NCI-H2107 (cell line): Measurements from ENCODE around the gene TLDC2.
"Not testable (repeated sequence)": the region's sequence is repeated elsewhere in the genome, so short reads cannot be mapped to it uniquely, and the experiment has no call there.

Experiments
- DNase-seq: peaks from one replicate; lab custom pipeline; 2025; lab: John Stamatoyannopoulos, UW

Gene TLDC2

GRCh38 chr20:36906086-36906485 is 30.1 kb downstream of the TLDC2 start:
- not testable (repeated sequence) for DNase-seq

- DNase-seq: no peak
Measured at GRCh38 chr20:36908603-36909002, 32.7 kb downstream of the TLDC2 start.

- DNase-seq: no peak
Measured at GRCh38 chr20:36916199-36916598, 40.3 kb downstream of the TLDC2 start.

- no peak for DNase-seq
Measured at GRCh38 chr20:36917240-36917639, 41.3 kb downstream of the TLDC2 start.

- DNase-seq: no peak
Measured at GRCh38 chr20:36917943-36918342, 42.0 kb downstream of the TLDC2 start.

- no peak for DNase-seq
Measured at GRCh38 chr20:36919715-36920333, 43.9 kb downstream of the TLDC2 start.

GRCh38 chr20:36920334-36920730 is 44.4 kb downstream of the TLDC2 start:
- no peak for DNase-seq

- DNase-seq: no peak
Measured at GRCh38 chr20:36924167-36925045, 48.5 kb downstream of the TLDC2 start.

- DNase-seq: no peak
Measured at GRCh38 chr20:36925234-36925633, 49.3 kb downstream of the TLDC2 start.

GRCh38 chr20:36926653-36927200 is 50.8 kb downstream of the TLDC2 start:
- DNase-seq: no peak

- DNase-seq: no peak
Measured at GRCh38 chr20:36927704-36928103, 51.8 kb downstream of the TLDC2 start.

GRCh38 chr20:36929290-36929689 is 53.4 kb downstream of the TLDC2 start:
- no peak for DNase-seq

- no peak for DNase-seq
Measured at GRCh38 chr20:36929691-36930090, 53.8 kb downstream of the TLDC2 start.

- DNase-seq: not testable (repeated sequence)
Measured at GRCh38 chr20:36932067-36932466, 56.1 kb downstream of the TLDC2 start.

GRCh38 chr20:36932476-36933426 is 56.8 kb downstream of the TLDC2 start:
- no peak for DNase-seq

- DNase-seq: not testable (repeated sequence)
Measured at GRCh38 chr20:36933571-36933970, 57.6 kb downstream of the TLDC2 start.

- DNase-seq: no peak
Measured at GRCh38 chr20:36936341-36936740, 60.4 kb downstream of the TLDC2 start.

GRCh38 chr20:36936761-36937401 is 60.9 kb downstream of the TLDC2 start:
- DNase-seq: not testable (repeated sequence)

GRCh38 chr20:36937402-36937770 is 61.4 kb downstream of the TLDC2 start:
- DNase-seq: no peak

GRCh38 chr20:36941401-36941835 is 65.5 kb downstream of the TLDC2 start:
- DNase-seq: no peak
